Thyroid gland (tissue), 4 donors: ENCODE results near the gene FAM161B. TPM values are rescaled to one million over a fixed set of nuclear protein-coding genes. Genes with fewer than 3 reads are reported as not detected.

Experiments used
- DNase-seq, 2 donors: peaks; one replicate each; pipeline ENCODE4 v3.0.0-alpha.2; 2019
- H3K27ac ChIP-seq, 3 donors: fragments of 200-600 bp; sonication (generic); 1 replicate in 2 of 3; 2 replicates in 1 of 3; pipeline ENCODE4 v1.5.1; 2016 to 2019; ENCODE audit warnings: mild to moderate bottlenecking in 1 of 3, moderate library complexity in 1 of 3
- H3K27me3 ChIP-seq: fragments of 200-600 bp; sonication (generic); one replicate; pipeline ENCODE4 v1.5.1; 2019
- H3K36me3 ChIP-seq, 2 donors: fragments of 200-600 bp; sonication (generic); one replicate each; pipeline ENCODE4 v1.5.1; 2016 to 2019
- H3K4me1 ChIP-seq, 2 donors: fragments of 200-600 bp; sonication (generic); one replicate each; pipeline ENCODE4 v1.5.1; 2017 to 2019
- H3K4me3 ChIP-seq, 3 donors: fragments of 200-600 bp; sonication (generic); replicated peaks in 1 of 3; 1 replicate in 2 of 3; 2 replicates in 1 of 3; pipeline ENCODE4 v1.5.1; 2016; ENCODE audit warnings: mild to moderate bottlenecking in 1 of 3
- H3K9me3 ChIP-seq: fragments of 200-600 bp; sonication (generic); one replicate; pipeline ENCODE4 v1.5.1; 2017
- CTCF ChIP-seq, 6 experiments: fragments of 200-600 bp in 3 of 6; fragments of 450-650 bp in 3 of 6; sonication (generic) in 3 of 6; IDR thresholded peaks; one replicate each; pipeline ENCODE4 v1.5.1; 2016 to 2019; ENCODE audit warnings: antibody characterized with exemption in 6 of 6, mild to moderate bottlenecking in 2 of 6, inconsistent platforms in 1 of 6, moderate library complexity in 1 of 6
- POLR2A ChIP-seq, 2 donors: fragments of 450-650 bp; IDR thresholded peaks; one replicate each; pipeline ENCODE4 v1.6.1; 2017; ENCODE audit warnings: antibody characterized with exemption in 2 of 2, mild to moderate bottlenecking in 2 of 2, moderate library complexity in 1 of 2
- WGBS, 2 donors: methylation state at CpG; one replicate each; pipeline ENCODE4 v1.1.5; 2017; 5-methylcytosine and 5-hydroxymethylcytosine counted together
- intact Hi-C: fragments of 100-400 bp; cut with DNase I; formaldehyde crosslinking; loops from one replicate; pipeline ENCODE4 v1.15.1; 2023
- total RNA-seq, 4 donors: library from RNA; depleted of rRNA; stranded (reverse); fragments of >200 nt; gene quantifications; one replicate each; pipeline ENCODE4 v1.2.3, GENCODE V29; 2016

The FAM161B gene
- total RNA-seq, 4 donors from 2014 or later: 4.3 to 9.7 (median 6.0) TPM

GRCh38 chr14:73944432-73945158 is 5.3 kb downstream of the FAM161B start:
- WGBS, 2 donors: 89 to 93% methylated on average over 11 to 16 of the region's 17 CpGs
- no peak for DNase-seq
- peaks cover 3 to 4% of the 10 kb centered on the region in 2 donors for H3K36me3 ChIP-seq
- no peak overlapping the region for H3K4me3 ChIP-seq
- no peaks in the 10 kb centered on the region for H3K9me3 ChIP-seq
- peaks cover 4 to 5% of the 10 kb centered on the region in 2 donors for H3K4me1 ChIP-seq
- TF ChIP-seq CTCF (IDR thresholded peaks at IDR 0.05) (no peak), POLR2A (IDR thresholded peaks at IDR 0.05) (no peak)
- H3K27ac ChIP-seq: no peak overlapping the region
- H3K27me3 ChIP-seq: no peaks in the 10 kb centered on the region
- intact Hi-C loops: no loop called here

- 55 to 60% methylated on average over 4 of the region's 4 CpGs for WGBS, 2 donors
- H3K27ac ChIP-seq: no peak overlapping the region
- TF ChIP-seq POLR2A (IDR thresholded peaks at IDR 0.05) (no peak), CTCF (IDR thresholded peaks at IDR 0.05) (no peak)
- peaks cover 3 to 4% of the 10 kb centered on the region in 2 donors for H3K36me3 ChIP-seq
- H3K9me3 ChIP-seq: no peaks in the 10 kb centered on the region
- intact Hi-C loops: no loop called here
- H3K4me3 ChIP-seq: no peak overlapping the region
- no peak for DNase-seq
- H3K27me3 ChIP-seq: no peaks in the 10 kb centered on the region
- no peaks in the 10 kb centered on the region for H3K4me1 ChIP-seq
Observed at GRCh38 chr14:73943083-73943482, 6.8 kb downstream of the FAM161B start.

GRCh38 chr14:73942180-73942579 is 7.7 kb downstream of the FAM161B start:
- TF ChIP-seq POLR2A (IDR thresholded peaks at IDR 0.05) (no peak), CTCF (IDR thresholded peaks at IDR 0.05) (no peak)
- H3K4me1 ChIP-seq: no peaks in the 10 kb centered on the region
- no peak for DNase-seq
- WGBS, 2 donors: 90% methylated on average over 7 of the region's 7 CpGs
- H3K36me3 ChIP-seq: peaks cover 4 to 8% of the 10 kb centered on the region in 2 donors
- intact Hi-C loops: no loop called here
- H3K27me3 ChIP-seq: no peaks in the 10 kb centered on the region
- no peak overlapping the region for H3K4me3 ChIP-seq
- H3K27ac ChIP-seq: no peak overlapping the region
- no peaks in the 10 kb centered on the region for H3K9me3 ChIP-seq

GRCh38 chr14:73937012-73937411 is 12.9 kb downstream of the FAM161B start:
- no peak overlapping the region for H3K4me3 ChIP-seq
- no peak overlapping the region for H3K27ac ChIP-seq
- peaks cover 19 to 21% of the 10 kb centered on the region in 2 donors for H3K36me3 ChIP-seq
- no peaks in the 10 kb centered on the region for H3K4me1 ChIP-seq
- intact Hi-C loops: no loop called here
- H3K27me3 ChIP-seq: no peaks in the 10 kb centered on the region
- 95 to 98% methylated on average over 2 of the region's 2 CpGs for WGBS, 2 donors
- H3K9me3 ChIP-seq: no peaks in the 10 kb centered on the region
- TF ChIP-seq POLR2A (IDR thresholded peaks at IDR 0.05) (no peak), CTCF (IDR thresholded peaks at IDR 0.05) (no peak)
- no peak for DNase-seq

GRCh38 chr14:73936548-73936947 is 13.3 kb downstream of the FAM161B start:
- TF ChIP-seq CTCF (IDR thresholded peaks at IDR 0.05) (no peak), POLR2A (IDR thresholded peaks at IDR 0.05) (no peak)
- H3K4me3 ChIP-seq: no peak overlapping the region
- 83 to 96% methylated on average over 1 of the region's 1 CpG for WGBS, 2 donors
- intact Hi-C loops: no loop called here
- peaks cover 23 to 26% of the 10 kb centered on the region in 2 donors for H3K36me3 ChIP-seq
- H3K9me3 ChIP-seq: no peaks in the 10 kb centered on the region
- H3K27ac ChIP-seq: no peak overlapping the region
- H3K27me3 ChIP-seq: no peaks in the 10 kb centered on the region
- DNase-seq: no peak
- H3K4me1 ChIP-seq: no peaks in the 10 kb centered on the region
